HFFc6 (cell line): Measurements from ENCODE around the gene RHOJ. TPM values are rescaled to one million over a fixed set of nuclear protein-coding genes. Genes with fewer than 3 reads are reported as not detected.

ENCODE experiments used
- DNase-seq: peaks from one replicate; pipeline ENCODE4 v3.0.0-alpha.2; 2018
- H3K27ac Mint-ChIP-seq: 2 replicates; pipeline ENCODE4 v1.8.0; 2020; ENCODE audit warnings: mild to moderate bottlenecking, mixed read lengths
- H3K27me3 Mint-ChIP-seq: 2 replicates; pipeline ENCODE4 v1.8.0; 2021; ENCODE audit warnings: mild to moderate bottlenecking, moderate library complexity, mixed read lengths; ENCODE audit not compliant: insufficient read depth
- H3K36me3 Mint-ChIP-seq: 2 replicates; pipeline ENCODE4 v1.8.0; 2021; ENCODE audit warnings: low read depth, mixed read lengths
- H3K4me1 Mint-ChIP-seq: 2 replicates; pipeline ENCODE4 v1.8.0; 2020; ENCODE audit warnings: low read depth, mixed read lengths
- H3K4me3 Mint-ChIP-seq: 2 replicates; pipeline ENCODE4 v1.8.0; 2020; ENCODE audit warnings: mild to moderate bottlenecking, moderate library complexity, mixed read lengths
- H3K9me3 Mint-ChIP-seq: 2 replicates; pipeline ENCODE4 v1.8.0; 2020; ENCODE audit warnings: mild to moderate bottlenecking, mixed read lengths
- CTCF ChIP-seq: fragments of 200-600 bp; sonication (generic); IDR thresholded peaks from 2 replicates; pipeline ENCODE4 v1.5.0; 2021; ENCODE audit warnings: antibody characterized with exemption, mild to moderate bottlenecking
- total RNA-seq, 6 experiments: library from RNA; stranded (reverse); fragmentation: NEBNext Ultra II Directional; extraction: Animal tissue kit (Norgen Biotek cat#: 25700); gene quantifications; 2 replicates in 1 of 6; 3 replicates in 5 of 6; pipeline ENCODE4 v1.2.3, GENCODE V29; 2021

The RHOJ gene
- total RNA-seq, 6 experiments from 2014 or later = 6.1 to 8.3 (median 7.1) TPM

GRCh38 chr14:63273129-63273528 is 68.9 kb downstream of the RHOJ start:
- Mint-ChIP-seq H3K9me3 (no peaks in the 10 kb centered on the region), H3K27ac (no peak overlapping the region; the same call in 1 of the 2 replicates), H3K36me3 (no peaks in the 10 kb centered on the region), H3K27me3 (peaks cover 1% of the 10 kb centered on the region; the same call in 1 of the 2 replicates), H3K4me1 (no peaks in the 10 kb centered on the region), H3K4me3 (no peak overlapping the region)
- TF ChIP-seq CTCF = no peak
- no peak for DNase-seq

GRCh38 chr14:63273717-63274655 is 69.7 kb downstream of the RHOJ start:
- no peak for DNase-seq
- no peaks in the 10 kb centered on the region for H3K36me3 Mint-ChIP-seq
- TF ChIP-seq CTCF = no peak

GRCh38 chr14:63275611-63276010 is 71.4 kb downstream of the RHOJ start:
- Mint-ChIP-seq H3K36me3 (no peaks in the 10 kb centered on the region), H3K4me1 (no peaks in the 10 kb centered on the region), H3K27ac (no peak overlapping the region), H3K27me3 (peaks cover 1% of the 10 kb centered on the region; the same call in 1 of the 2 replicates), H3K9me3 (no peaks in the 10 kb centered on the region), H3K4me3 (no peak overlapping the region)
- DNase-seq = no peak
- TF ChIP-seq CTCF = no peak

More at GRCh38 chr14:63273717-63274655, 69.7 kb downstream of the RHOJ start:
- Mint-ChIP-seq H3K4me3 (no peak overlapping the region), H3K9me3 (no peaks in the 10 kb centered on the region), H3K27ac (no peak overlapping the region), H3K27me3 (peaks cover 1% of the 10 kb centered on the region; the same call in 1 of the 2 replicates), H3K4me1 (no peaks in the 10 kb centered on the region)

- Mint-ChIP-seq H3K4me1 (no peaks in the 10 kb centered on the region), H3K27ac (no peak overlapping the region), H3K4me3 (no peak overlapping the region), H3K27me3 (peaks cover 1% of the 10 kb centered on the region; the same call in 1 of the 2 replicates), H3K9me3 (no peaks in the 10 kb centered on the region), H3K36me3 (no peaks in the 10 kb centered on the region)
- TF ChIP-seq CTCF = no peak
- DNase-seq = no peak
Observed at GRCh38 chr14:63276016-63276415, 71.8 kb downstream of the RHOJ start.

GRCh38 chr14:63276492-63277342 is 72.5 kb downstream of the RHOJ start:
- DNase-seq = peak; percentile 68
- no peak overlapping the region for H3K27ac Mint-ChIP-seq
- TF ChIP-seq CTCF = peak; percentile 90
- no peaks in the 10 kb centered on the region for H3K36me3 Mint-ChIP-seq
- no peak overlapping the region for H3K4me3 Mint-ChIP-seq
- H3K9me3 Mint-ChIP-seq = no peaks in the 10 kb centered on the region
- peaks cover 1% of the 10 kb centered on the region; the same call in 1 of the 2 replicates for H3K27me3 Mint-ChIP-seq
- H3K4me1 Mint-ChIP-seq = no peaks in the 10 kb centered on the region
